Measurements from ENCODE around the gene STK38L. TPM values are rescaled to one million over a fixed set of nuclear protein-coding genes. Genes with fewer than 3 reads are reported as not detected.

The STK38L gene
- total RNA-seq, 1 experiment from 2014 or later, result 65.1 TPM

- no peak for DNase-seq (ENCODE audit: low read depth)
Observed at GRCh38 chr12:27316947-27317346, 72.9 kb downstream of the STK38L start.

GRCh38 chr12:27319409-27319808 is 75.3 kb downstream of the STK38L start:
- no peak for DNase-seq (ENCODE audit: low read depth)

- no peak for DNase-seq (ENCODE audit: low read depth)
Observed at GRCh38 chr12:27319848-27320247, 75.8 kb downstream of the STK38L start.

GRCh38 chr12:27324530-27324929 is 80.4 kb downstream of the STK38L start:
- DNase-seq (ENCODE audit: low read depth), result no peak

- no peak for DNase-seq (ENCODE audit: low read depth)
Observed at GRCh38 chr12:27330846-27331245, 86.8 kb downstream of the STK38L start.

- DNase-seq (ENCODE audit: low read depth), result peak; percentile 90
Observed at GRCh38 chr12:27331291-27331926, 87.3 kb downstream of the STK38L start.

- no peak for DNase-seq (ENCODE audit: low read depth)
Observed at GRCh38 chr12:27331927-27332324, 87.8 kb downstream of the STK38L start.

GRCh38 chr12:27332407-27332713 is 88.3 kb downstream of the STK38L start:
- DNase-seq (ENCODE audit: low read depth), result no peak

- peak; percentile 76 for DNase-seq (ENCODE audit: low read depth)
Observed at GRCh38 chr12:27332714-27333402, 88.8 kb downstream of the STK38L start, which contains the start of gene BMAL2. Gene BMAL2, plus strand, starts transcription at chr12:27332836. Its CDS starts 237 bp downstream, at chr12:27333073.

- DNase-seq (ENCODE audit: low read depth), result peak; percentile 52
Observed at GRCh38 chr12:27333403-27334009, 89.4 kb downstream of the STK38L start.

- DNase-seq (ENCODE audit: low read depth), result no peak
Observed at GRCh38 chr12:27334042-27334720, 90.1 kb downstream of the STK38L start.

GRCh38 chr12:27334721-27335082 is 90.6 kb downstream of the STK38L start:
- no peak for DNase-seq (ENCODE audit: low read depth)

GRCh38 chr12:27335364-27336281 is 91.5 kb downstream of the STK38L start:
- no peak for DNase-seq (ENCODE audit: low read depth)

GRCh38 chr12:27336282-27336653 is 92.2 kb downstream of the STK38L start:
- no peak for DNase-seq (ENCODE audit: low read depth)

- no peak for DNase-seq (ENCODE audit: low read depth)
Observed at GRCh38 chr12:27337376-27337775, 93.3 kb downstream of the STK38L start.

GRCh38 chr12:27338473-27338872 is 94.4 kb downstream of the STK38L start:
- no peak for DNase-seq (ENCODE audit: low read depth)

- DNase-seq (ENCODE audit: low read depth), result no peak
Observed at GRCh38 chr12:27340971-27341370, 96.9 kb downstream of the STK38L start.

- DNase-seq (ENCODE audit: low read depth), result no peak
Observed at GRCh38 chr12:27342536-27342935, 98.5 kb downstream of the STK38L start.

- peak; percentile 88 for DNase-seq (ENCODE audit: low read depth)
Observed at GRCh38 chr12:27343255-27344000, 99.3 kb downstream of the STK38L start.

- no peak for DNase-seq (ENCODE audit: low read depth)
Observed at GRCh38 chr12:27344246-27344645, 100.2 kb downstream of the STK38L start.

GRCh38 chr12:27344760-27345159 is 100.7 kb downstream of the STK38L start:
- DNase-seq (ENCODE audit: low read depth), result no peak
